HepG2 (cell line): ENCODE results near the gene GRP. TPM values are rescaled to one million over a fixed set of nuclear protein-coding genes. Genes with fewer than 3 reads are reported as not detected.

ENCODE experiments used
- ATAC-seq: fragments of 200-7000 bp; cut with Tn5 transposase; 3 replicates; pipeline ENCODE4 v1.9.1; 2020; ENCODE audit warnings: mild to moderate bottlenecking, moderate library complexity
- BruUV-seq: library from RNA; stranded (reverse); fragments of 400-500 nt; replicated peaks from 2 replicates; lab custom pipeline; 2021; lab: Mats Ljungman, UMichigan
- CTCF ChIA-PET: fragments of 300-600 bp; formaldehyde crosslinking; extraction: SDS; loops from one replicate; lab custom pipeline; 2021; ENCODE audit warnings: low total read pairs, inconsistent platforms, low intra/inter-chr PET ratio; lab: Yijun Ruan, JAX
- POLR2A ChIA-PET: fragments of 350-600 bp; sonication (Branson Sonifier 250); formaldehyde crosslinking; loops from one replicate; lab custom pipeline; 2020; ENCODE audit warnings: antibody characterized with exemption, inconsistent platforms; lab: Yijun Ruan, JAX
- DNase-seq: peaks from one replicate; pipeline ENCODE4 v3.0.0-alpha.2; 2015; ENCODE audit warnings: low spot score
- FAIRE-seq: peaks from 3 replicates; lab custom pipeline; 2011; peaks lifted over from hg19 to GRCh38; lab: Jason Lieb, UNC
- H2AFZ ChIP-seq: one replicate; pipeline ENCODE4 v1.6.1; 2011; ENCODE audit warnings: low read length, inconsistent platforms
- H3K27ac ChIP-seq: fragments of 300-600 bp; 3 replicates; pipeline ENCODE4 v1.8.0; 2011; ENCODE audit warnings: mixed run types, mild to moderate bottlenecking, mixed read lengths, low read length, inconsistent platforms; ENCODE audit not compliant: insufficient read depth; ENCODE audit errors: extremely low read length
- H3K27me3 ChIP-seq, 2 experiments: fragments of 200-600 bp in 1 of 2; 2 replicates in 1 of 2; 3 replicates in 1 of 2; pipeline versions ENCODE4 v1.6.0 to v1.8.0; 2011; ENCODE audit warnings: low read length in 2 of 2, mild to moderate bottlenecking in 2 of 2, moderate library complexity in 2 of 2, inconsistent platforms in 1 of 2; ENCODE audit not compliant: insufficient read depth in 2 of 2, control insufficient read depth in 1 of 2
- H3K36me3 ChIP-seq, 2 experiments: fragments of 200-600 bp in 1 of 2; replicated peaks in 1 of 2; 2 replicates in 1 of 2; 3 replicates in 1 of 2; pipeline versions ENCODE4 v1.5.1 to v1.8.0; 2011; ENCODE audit warnings: low read length in 2 of 2, inconsistent platforms in 1 of 2; ENCODE audit not compliant: insufficient read depth in 2 of 2, control insufficient read depth in 1 of 2
- H3K4me1 ChIP-seq: 2 replicates; pipeline ENCODE4 v1.5.1; 2012; ENCODE audit warnings: low read length, inconsistent platforms; ENCODE audit not compliant: insufficient read depth
- H3K4me2 ChIP-seq: 2 replicates; pipeline ENCODE4 v1.6.0; 2011; ENCODE audit warnings: low read depth, low read length, inconsistent platforms
- H3K4me3 ChIP-seq, 3 experiments: fragments of 200-600 bp in 1 of 3; sonication (generic), shearing (Covaris generic) in 1 of 3; replicated peaks in 1 of 3; 2 replicates each; pipeline ENCODE4 v1.5.1; 2011 to 2016; ENCODE audit warnings: low read length in 3 of 3, inconsistent platforms in 2 of 3, low read depth in 2 of 3, mild to moderate bottlenecking in 2 of 3, control low read depth in 1 of 3, mixed read lengths in 1 of 3; ENCODE audit not compliant: insufficient read depth in 1 of 3
- H3K79me2 ChIP-seq: one replicate; pipeline ENCODE4 v1.6.1; 2011; ENCODE audit warnings: low read length, inconsistent platforms; ENCODE audit not compliant: insufficient read depth
- H3K9ac ChIP-seq: 2 replicates; pipeline ENCODE4 v1.6.0; 2011; ENCODE audit warnings: mild to moderate bottlenecking, low read depth, low read length, inconsistent platforms; ENCODE audit not compliant: insufficient read depth
- H3K9me3 ChIP-seq: 2 replicates; pipeline ENCODE4 v1.5.1; 2012; ENCODE audit warnings: mild to moderate bottlenecking, low read length
- H4K20me1 ChIP-seq: 2 replicates; pipeline ENCODE4 v1.6.0; 2011; ENCODE audit warnings: inconsistent platforms, mild to moderate bottlenecking, low read length, moderate library complexity; ENCODE audit not compliant: insufficient read depth
- ATF7 ChIP-seq, 2 experiments: fragments of 450-650 bp in 1 of 2; sonication (generic) in 1 of 2; formaldehyde crosslinking in 1 of 2; IDR thresholded peaks; 2 replicates each; pipeline versions ENCODE4 v1.4.0 to v1.6.1; 2016 to 2020; ENCODE audit warnings: antibody characterized with exemption in 1 of 2, mild to moderate bottlenecking in 1 of 2, missing genetic modification reagents in 1 of 2
- CEBPB ChIP-seq: IDR thresholded peaks from 2 replicates; pipeline ENCODE4 v1.6.1; 2011; ENCODE audit warnings: low read depth, low read length, improper control_type of control experiment, borderline replicate concordance
- MAFF ChIP-seq: IDR thresholded peaks from 2 replicates; pipeline ENCODE4 v1.6.1; 2011; ENCODE audit warnings: low read depth, low read length, improper control_type of control experiment
- ZBTB38 ChIP-seq: sonication (generic); formaldehyde crosslinking; IDR thresholded peaks from 2 replicates; pipeline ENCODE4 v1.5.1; 2020; ENCODE audit warnings: mild to moderate bottlenecking, missing genetic modification reagents
- ZFP41 ChIP-seq: sonication (generic); formaldehyde crosslinking; IDR thresholded peaks from 2 replicates; pipeline ENCODE4 v1.4.0; 2020; ENCODE audit warnings: mild to moderate bottlenecking, missing genetic modification reagents, borderline replicate concordance
- ZKSCAN5 ChIP-seq: sonication (generic); formaldehyde crosslinking; IDR thresholded peaks from 2 replicates; pipeline ENCODE4 v1.5.1; 2020; ENCODE audit warnings: mild to moderate bottlenecking, missing genetic modification reagents
- ZNF446 ChIP-seq: sonication (generic); formaldehyde crosslinking; IDR thresholded peaks from 2 replicates; pipeline ENCODE4 v1.5.0; 2020; ENCODE audit warnings: mild to moderate bottlenecking, missing genetic modification reagents
- WGBS: methylation state at CpG from one replicate; pipeline ENCODE4 v1.1.6; 2017; ENCODE audit warnings: low lambda C conversion rate; 5-methylcytosine and 5-hydroxymethylcytosine counted together
- in situ Hi-C: cut with HindIII; loops from 2 replicates; pipeline ENCODE4 v1.10.0; 2017; ENCODE audit warnings: low pct_unique_long_range_greater_than_20kb; ENCODE audit not compliant: extremely low pct_ligation_motif_present
- intact Hi-C: fragments of 100-400 bp; cut with micrococcal nuclease; formaldehyde crosslinking; loops from one replicate; pipeline ENCODE4 v1.10.0; 2022; ENCODE audit not compliant: unreplicated experiment
- polyA plus RNA-seq, 8 experiments: library from polyadenylated mRNA; depleted of rRNA in 3 of 8; stranded (reverse) in 7 of 8; unstranded in 1 of 8; fragments of >200 nt; fragmentation: Illumina TruSeq in 4 of 8; extraction: Trizol in 4 of 8; gene quantifications; 2 replicates each; pipeline versions ENCODE4 v1.2.1 to v1.2.3, GENCODE V29; 2011 to 2016; ENCODE audit warnings: low read depth in 4 of 8, missing spikeins in 1 of 8, mixed read lengths in 1 of 8; ENCODE audit not compliant: insufficient read depth in 1 of 8
- total RNA-seq, 5 experiments: library from RNA; depleted of rRNA; stranded (reverse); fragments of >200 nt; fragmentation: Illumina TruSeq; extraction: Trizol; gene quantifications; 2 replicates each; pipeline ENCODE4 v1.2.3, GENCODE V29; 2016; ENCODE audit warnings: low read depth in 1 of 5
- TF ChIP-seq, protein P1 (sequence below): sonication (generic); formaldehyde crosslinking; IDR thresholded peaks from 2 replicates; pipeline ENCODE4 v1.5.1; 2020; ENCODE audit warnings: mild to moderate bottlenecking, missing genetic modification reagents

The GRP gene
- total and polyA plus RNA-seq, 2 of the 13 experiments (the other 11 are each of a cell fraction or from before 2014, with no cell fraction given) = not detected

DNA sequence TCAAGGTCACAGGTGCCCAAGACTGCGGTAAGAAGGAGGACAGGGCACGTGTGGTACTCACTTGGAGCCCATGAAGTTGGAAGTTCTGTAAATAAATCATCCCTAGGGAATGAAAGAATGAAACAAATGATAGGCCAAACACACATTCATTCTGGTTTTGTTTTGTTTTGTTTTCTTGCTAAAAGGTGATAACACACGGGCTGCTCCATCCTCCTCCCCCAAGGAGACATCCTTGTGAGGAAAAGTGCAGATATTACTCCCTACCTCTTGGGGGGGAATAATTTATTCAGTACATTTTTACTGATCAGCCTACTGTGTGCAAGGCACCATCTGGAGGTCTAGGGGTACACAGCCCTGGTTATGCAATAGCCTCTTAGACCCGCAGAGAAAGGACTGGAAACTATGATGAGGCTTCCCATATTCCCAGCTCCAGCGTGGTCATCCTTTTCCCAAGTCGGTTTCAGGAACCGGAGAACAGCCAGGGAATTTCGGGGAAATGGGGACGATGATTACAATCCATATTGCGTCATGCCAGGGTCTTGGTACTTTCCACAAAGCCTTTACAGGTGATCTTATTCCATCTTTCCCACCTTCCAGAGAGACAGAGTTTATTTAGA lies 47.0 kb downstream of the GRP start:
- no TSS peak for BruUV-seq
- FAIRE-seq = no peak
- no peaks in the 10 kb centered on the region for H4K20me1 ChIP-seq
- H3K4me3 ChIP-seq = no peak overlapping the region
- CTCF ChIA-PET = no interaction called here
- ATAC-seq = no peak
- peaks cover 9 to 71% of the 10 kb centered on the region in 2 experiments for H3K27me3 ChIP-seq
- intact Hi-C loops = no loop called here
- H3K36me3 ChIP-seq = no peaks in the 10 kb centered on the region
- no peak overlapping the region for H2AFZ ChIP-seq
- no peak overlapping the region for H3K27ac ChIP-seq
- no peak overlapping the region for H3K9ac ChIP-seq
- TF ChIP-seq CEBPB = 0 out of 2 replicates have a peak, but pooled peaks have one; percentile 6
- 0 out of 2 replicates have a peak, but pooled peaks have one; percentile 11 for TF ChIP-seq ATF7 (IDR thresholded peaks at IDR 0.05)
- TF ChIP-seq ATF7 (CRISPR knock-in tag; IDR thresholded peaks at IDR 0.05) = no peak
- no peak for TF ChIP-seq ZNF446 (CRISPR knock-in tag)
- TF ChIP-seq ZFP41 (CRISPR knock-in tag) = no peak
- no peak for TF ChIP-seq MAFF
- TF ChIP-seq ZBTB38 = no peak
- TF ChIP-seq, protein P1, sequence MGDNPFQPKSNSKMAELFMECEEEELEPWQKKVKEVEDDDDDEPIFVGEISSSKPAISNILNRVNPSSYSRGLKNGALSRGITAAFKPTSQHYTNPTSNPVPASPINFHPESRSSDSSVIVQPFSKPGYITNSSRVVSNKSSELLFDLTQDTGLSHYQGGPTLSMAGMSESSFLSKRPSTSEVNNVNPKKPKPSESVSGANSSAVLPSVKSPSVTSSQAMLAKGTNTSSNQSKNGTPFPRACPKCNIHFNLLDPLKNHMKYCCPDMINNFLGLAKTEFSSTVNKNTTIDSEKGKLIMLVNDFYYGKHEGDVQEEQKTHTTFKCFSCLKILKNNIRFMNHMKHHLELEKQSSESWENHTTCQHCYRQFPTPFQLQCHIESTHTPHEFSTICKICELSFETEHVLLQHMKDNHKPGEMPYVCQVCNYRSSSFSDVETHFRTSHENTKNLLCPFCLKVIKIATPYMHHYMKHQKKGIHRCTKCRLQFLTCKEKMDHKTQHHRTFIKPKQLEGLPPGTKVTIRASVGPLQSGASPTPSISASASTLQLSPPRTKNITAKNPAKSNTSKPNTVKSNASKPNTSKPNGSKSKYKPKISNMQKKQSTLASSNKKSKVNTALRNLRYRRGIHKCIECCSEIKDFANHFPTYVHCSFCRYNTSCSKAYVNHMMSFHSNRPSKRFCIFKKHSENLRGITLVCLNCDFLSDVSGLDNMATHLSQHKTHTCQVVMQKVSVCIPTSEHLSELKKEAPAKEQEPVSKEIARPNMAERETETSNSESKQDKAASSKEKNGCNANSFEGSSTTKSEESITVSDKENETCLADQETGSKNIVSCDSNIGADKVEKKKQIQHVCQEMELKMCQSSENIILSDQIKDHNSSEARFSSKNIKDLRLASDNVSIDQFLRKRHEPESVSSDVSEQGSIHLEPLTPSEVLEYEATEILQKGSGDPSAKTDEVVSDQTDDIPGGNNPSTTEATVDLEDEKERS (CRISPR knock-in tag) = no peak
- TF ChIP-seq ZKSCAN5 (CRISPR knock-in tag) = no peak
- H3K4me1 ChIP-seq = no peaks in the 10 kb centered on the region
- WGBS = 20% methylated on average over 10 of the region's 10 CpGs
- no peak overlapping the region for H3K4me2 ChIP-seq
- no peaks in the 10 kb centered on the region for H3K79me2 ChIP-seq
- in situ Hi-C loops = loop anchor here (10.0 kb wide), 1 partner anchor 182 kb away; no protein-coding TSS in a partner anchor
- DNase-seq = no peak
- POLR2A ChIA-PET = no interaction called here
- H3K9me3 ChIP-seq = no peaks in the 10 kb centered on the region
